ENCODE data around the gene ESF1. TPM values are rescaled to one million over a fixed set of nuclear protein-coding genes. Genes with fewer than 3 reads are reported as not detected.

Gene ESF1
- total and polyA plus RNA-seq, 9 of the 15 experiments (the other 6 are each of a cell fraction or from before 2014, with no cell fraction given): 7.0 to 30.4 (median 18.6) TPM

DNA sequence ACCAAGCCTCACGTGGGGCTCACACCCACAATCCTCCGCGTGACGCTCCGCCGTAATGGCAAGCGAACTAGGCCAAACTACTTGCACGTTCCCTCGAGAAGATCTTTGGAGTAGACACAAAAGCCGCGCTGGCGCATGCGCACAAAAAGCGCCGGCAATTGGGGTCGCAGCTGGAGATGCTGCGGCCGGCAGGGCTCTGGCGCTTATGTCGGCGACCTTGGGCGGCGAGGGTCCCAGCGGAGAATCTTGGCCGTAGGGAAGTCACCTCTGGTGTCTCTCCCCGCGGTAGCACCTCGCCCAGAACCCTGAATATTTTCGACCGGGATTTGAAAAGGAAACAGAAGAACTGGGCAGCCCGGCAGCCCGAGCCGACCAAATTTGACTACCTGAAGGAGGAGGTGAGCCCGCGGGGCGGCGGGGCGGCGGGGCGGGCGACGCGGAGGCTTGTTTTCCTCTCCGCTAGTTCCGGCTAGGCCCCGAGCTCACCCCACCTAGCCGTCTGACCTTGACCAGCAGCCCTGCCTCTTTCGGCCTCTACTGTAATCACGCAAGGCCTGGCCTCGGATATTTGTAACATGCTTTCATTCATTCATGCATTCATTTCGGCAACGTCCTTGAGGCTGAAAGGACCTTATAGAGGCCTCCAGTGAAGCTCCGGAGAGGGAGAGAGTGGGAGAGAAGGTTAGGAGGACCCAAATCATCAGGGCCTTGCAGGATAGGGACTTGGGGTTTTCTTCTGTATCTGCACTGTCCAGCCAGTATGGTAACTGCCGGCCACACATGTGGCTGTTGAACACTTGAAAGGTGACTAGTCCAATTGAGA, at the start of gene ESF1, which contains the start of gene NDUFAF5 (continued):
- TF ChIP-seq, protein P1, sequence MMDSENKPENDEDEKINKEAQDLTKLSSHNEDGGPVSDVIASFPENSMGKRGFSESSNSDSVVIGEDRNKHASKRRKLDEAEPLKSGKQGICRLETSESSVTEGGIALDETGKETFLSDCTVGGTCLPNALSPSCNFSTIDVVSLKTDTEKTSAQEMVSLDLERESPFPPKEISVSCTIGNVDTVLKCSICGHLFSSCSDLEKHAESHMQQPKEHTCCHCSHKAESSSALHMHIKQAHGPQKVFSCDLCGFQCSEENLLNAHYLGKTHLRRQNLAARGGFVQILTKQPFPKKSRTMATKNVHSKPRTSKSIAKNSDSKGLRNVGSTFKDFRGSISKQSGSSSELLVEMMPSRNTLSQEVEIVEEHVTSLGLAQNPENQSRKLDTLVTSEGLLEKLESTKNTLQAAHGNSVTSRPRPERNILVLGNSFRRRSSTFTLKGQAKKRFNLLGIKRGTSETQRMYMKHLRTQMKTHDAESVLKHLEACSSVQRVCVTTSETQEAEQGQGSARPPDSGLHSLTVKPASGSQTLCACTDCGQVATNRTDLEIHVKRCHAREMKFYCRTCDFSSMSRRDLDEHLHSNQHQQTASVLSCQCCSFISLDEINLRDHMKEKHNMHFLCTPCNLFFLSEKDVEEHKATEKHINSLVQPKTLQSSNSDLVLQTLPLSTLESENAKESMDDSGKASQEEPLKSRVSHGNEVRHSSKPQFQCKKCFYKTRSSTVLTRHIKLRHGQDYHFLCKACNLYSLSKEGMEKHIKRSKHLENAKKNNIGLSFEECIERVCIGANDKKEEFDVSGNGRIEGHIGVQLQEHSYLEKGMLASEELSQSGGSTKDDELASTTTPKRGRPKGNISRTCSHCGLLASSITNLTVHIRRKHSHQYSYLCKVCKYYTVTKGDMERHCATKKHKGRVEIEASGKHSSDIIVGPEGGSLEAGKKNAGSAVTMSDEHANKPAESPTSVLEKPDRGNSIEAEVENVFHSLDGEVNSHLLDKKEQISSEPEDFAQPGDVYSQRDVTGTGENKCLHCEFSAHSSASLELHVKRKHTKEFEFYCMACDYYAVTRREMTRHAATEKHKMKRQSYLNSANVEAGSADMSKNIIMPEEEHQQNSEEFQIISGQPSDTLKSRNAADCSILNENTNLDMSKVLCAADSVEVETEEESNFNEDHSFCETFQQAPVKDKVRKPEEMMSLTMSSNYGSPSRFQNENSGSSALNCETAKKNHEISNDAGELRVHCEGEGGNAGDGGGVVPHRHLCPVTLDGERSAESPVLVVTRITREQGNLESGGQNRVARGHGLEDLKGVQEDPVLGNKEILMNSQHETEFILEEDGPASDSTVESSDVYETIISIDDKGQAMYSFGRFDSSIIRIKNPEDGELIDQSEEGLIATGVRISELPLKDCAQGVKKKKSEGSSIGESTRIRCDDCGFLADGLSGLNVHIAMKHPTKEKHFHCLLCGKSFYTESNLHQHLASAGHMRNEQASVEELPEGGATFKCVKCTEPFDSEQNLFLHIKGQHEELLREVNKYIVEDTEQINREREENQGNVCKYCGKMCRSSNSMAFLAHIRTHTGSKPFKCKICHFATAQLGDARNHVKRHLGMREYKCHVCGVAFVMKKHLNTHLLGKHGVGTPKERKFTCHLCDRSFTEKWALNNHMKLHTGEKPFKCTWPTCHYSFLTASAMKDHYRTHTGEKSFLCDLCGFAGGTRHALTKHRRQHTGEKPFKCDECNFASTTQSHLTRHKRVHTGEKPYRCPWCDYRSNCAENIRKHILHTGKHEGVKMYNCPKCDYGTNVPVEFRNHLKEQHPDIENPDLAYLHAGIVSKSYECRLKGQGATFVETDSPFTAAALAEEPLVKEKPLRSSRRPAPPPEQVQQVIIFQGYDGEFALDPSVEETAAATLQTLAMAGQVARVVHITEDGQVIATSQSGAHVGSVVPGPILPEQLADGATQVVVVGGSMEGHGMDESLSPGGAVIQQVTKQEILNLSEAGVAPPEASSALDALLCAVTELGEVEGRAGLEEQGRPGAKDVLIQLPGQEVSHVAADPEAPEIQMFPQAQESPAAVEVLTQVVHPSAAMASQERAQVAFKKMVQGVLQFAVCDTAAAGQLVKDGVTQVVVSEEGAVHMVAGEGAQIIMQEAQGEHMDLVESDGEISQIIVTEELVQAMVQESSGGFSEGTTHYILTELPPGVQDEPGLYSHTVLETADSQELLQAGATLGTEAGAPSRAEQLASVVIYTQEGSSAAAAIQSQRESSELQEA (IDR thresholded peaks at IDR 0.05; ENCODE audit: low read depth): peak; percentile 97
- TF ChIP-seq GATA2 (CRISPR knock-in tag; IDR thresholded peaks at IDR 0.05): no peak
- no peak for TF ChIP-seq NCOR1 (IDR thresholded peaks at IDR 0.05)
- TF ChIP-seq, protein P2, sequence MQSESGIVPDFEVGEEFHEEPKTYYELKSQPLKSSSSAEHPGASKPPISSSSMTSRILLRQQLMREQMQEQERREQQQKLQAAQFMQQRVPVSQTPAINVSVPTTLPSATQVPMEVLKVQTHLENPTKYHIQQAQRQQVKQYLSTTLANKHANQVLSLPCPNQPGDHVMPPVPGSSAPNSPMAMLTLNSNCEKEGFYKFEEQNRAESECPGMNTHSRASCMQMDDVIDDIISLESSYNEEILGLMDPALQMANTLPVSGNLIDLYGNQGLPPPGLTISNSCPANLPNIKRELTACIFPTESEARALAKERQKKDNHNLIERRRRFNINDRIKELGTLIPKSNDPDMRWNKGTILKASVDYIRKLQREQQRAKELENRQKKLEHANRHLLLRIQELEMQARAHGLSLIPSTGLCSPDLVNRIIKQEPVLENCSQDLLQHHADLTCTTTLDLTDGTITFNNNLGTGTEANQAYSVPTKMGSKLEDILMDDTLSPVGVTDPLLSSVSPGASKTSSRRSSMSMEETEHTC (IDR thresholded peaks at IDR 0.05): peak; percentile 76; the same call in 1 of the 2 replicates
- TF ChIP-seq BRCA1 (IDR thresholded peaks at IDR 0.05): no peak
- no peak for TF ChIP-seq BRCA1 (CRISPR knock-in tag; IDR thresholded peaks at IDR 0.05)
- TF ChIP-seq ARNT (IDR thresholded peaks at IDR 0.05): peak in 1 of 2 experiments; percentile 94; a peak in 2 of 4 replicates
- no peak for TF ChIP-seq EGR1 (conservative IDR thresholded peaks at IDR 0.05)
- TF ChIP-seq POLR2B (IDR thresholded peaks at IDR 0.05; ENCODE audit: low read depth, partially characterized antibody): peak; percentile 17
- TF ChIP-seq ZNF589 (CRISPR knock-in tag; IDR thresholded peaks at IDR 0.05; ENCODE audit: low read depth): no peak
- TF ChIP-seq CREM (IDR thresholded peaks at IDR 0.05; ENCODE audit: low read depth): peak; percentile 92
- TF ChIP-seq SMC3 (conservative IDR thresholded peaks at IDR 0.05; ENCODE audit: insufficient read depth, low read depth, low read length): no peak
- no peak for TF ChIP-seq ELF4 (CRISPR knock-in tag; IDR thresholded peaks at IDR 0.05)
- TF ChIP-seq C11orf30 (IDR thresholded peaks at IDR 0.05; ENCODE audit: low read depth): peak; percentile 90
- peak; percentile 66; the same call in 1 of the 2 replicates for TF ChIP-seq KLF16 (IDR thresholded peaks at IDR 0.05)
- TF ChIP-seq RAD51 (IDR thresholded peaks at IDR 0.05; ENCODE audit: borderline replicate concordance, low read depth): peak; percentile 87
- no peak for TF ChIP-seq ILK (tag; IDR thresholded peaks at IDR 0.05; ENCODE audit: borderline replicate concordance, low read depth)
- TF ChIP-seq CBFA2T3 (IDR thresholded peaks at IDR 0.05): no peak
- no peak for TF ChIP-seq PTTG1 (tag; IDR thresholded peaks at IDR 0.05; ENCODE audit: low read depth)

All from K562 (cell line).